HepG2 (cell line): ENCODE data around the gene LMOD1. TPM values are rescaled to one million over a fixed set of nuclear protein-coding genes. Genes with fewer than 3 reads are reported as not detected.

ENCODE experiments used
- ARID2 ChIP-seq: sonication (generic); formaldehyde crosslinking; IDR thresholded peaks from 2 replicates; pipeline ENCODE4 v1.8.1; 2022; ENCODE audit warnings: mild to moderate bottlenecking, missing genetic modification reagents, borderline replicate concordance
- ARID3A ChIP-seq: IDR thresholded peaks from 2 replicates; pipeline ENCODE4 v1.6.1; 2012; ENCODE audit warnings: low read depth, low read length, improper control_type of control experiment
- CEBPZ ChIP-seq: IDR thresholded peaks from 2 replicates; pipeline ENCODE4 v1.6.1; 2012; ENCODE audit warnings: low read length, improper control_type of control experiment
- CREB1 ChIP-seq, 2 experiments: fragments of 450-650 bp in 1 of 2; IDR thresholded peaks; 2 replicates each; pipeline ENCODE4 v1.6.1; 2016 to 2017; ENCODE audit warnings: control low read depth in 1 of 2, mild to moderate bottlenecking in 1 of 2, missing compliant biosample characterization in 1 of 2, missing genetic modification characterization in 1 of 2
- MBNL3 ChIP-seq: fragments of 250-450 bp; sonication (Bioruptor Pico); conservative IDR thresholded peaks from 2 replicates; pipeline ENCODE4 v1.8.0; 2022; ENCODE audit warnings: mild to moderate bottlenecking, inconsistent platforms
- NFATC3 ChIP-seq: sonication (generic); formaldehyde crosslinking; IDR thresholded peaks from 2 replicates; pipeline ENCODE4 v1.5.1; 2020; ENCODE audit warnings: mild to moderate bottlenecking, missing genetic modification reagents
- NFRKB ChIP-seq: fragments of 450-650 bp; IDR thresholded peaks from 2 replicates; pipeline ENCODE4 v1.6.1; 2017
- PAF1 ChIP-seq: IDR thresholded peaks from 2 replicates; pipeline ENCODE4 v1.6.1; 2016; ENCODE audit warnings: missing genetic modification reagents, missing compliant biosample characterization
- PBX3 ChIP-seq: sonication (generic); formaldehyde crosslinking; IDR thresholded peaks from 2 replicates; pipeline ENCODE4 v1.8.1; 2023; ENCODE audit warnings: missing genetic modification reagents, inconsistent platforms, borderline replicate concordance
- POLR2A ChIP-seq, 2 experiments: IDR thresholded peaks; 2 replicates each; pipeline ENCODE4 v1.6.1; 2011; ENCODE audit warnings: low read depth in 2 of 2, low read length in 2 of 2, mild to moderate bottlenecking in 1 of 2, moderate library complexity in 1 of 2; ENCODE audit not compliant: insufficient read depth in 1 of 2
- SMYD3 ChIP-seq: sonication (generic); formaldehyde crosslinking; IDR thresholded peaks from 2 replicates; pipeline ENCODE4 v1.8.1; 2023; ENCODE audit warnings: mild to moderate bottlenecking, missing genetic modification reagents
- ZBTB40 ChIP-seq, 2 experiments: fragments of 450-650 bp in 1 of 2; sonication (generic) in 1 of 2; formaldehyde crosslinking in 1 of 2; IDR thresholded peaks; 2 replicates each; pipeline versions ENCODE4 v1.6.1 to v1.8.0; 2016 to 2022; ENCODE audit warnings: antibody characterized with exemption in 1 of 2, mild to moderate bottlenecking in 1 of 2, missing genetic modification reagents in 1 of 2
- ZNF253 ChIP-seq: sonication (generic); formaldehyde crosslinking; IDR thresholded peaks from 2 replicates; pipeline ENCODE4 v1.8.0; 2022; ENCODE audit warnings: mild to moderate bottlenecking, missing genetic modification reagents, borderline replicate concordance
- polyA plus RNA-seq, 8 experiments: library from polyadenylated mRNA; depleted of rRNA in 3 of 8; stranded (reverse) in 7 of 8; unstranded in 1 of 8; fragments of >200 nt; fragmentation: Illumina TruSeq in 4 of 8; extraction: Trizol in 4 of 8; gene quantifications; 2 replicates each; pipeline versions ENCODE4 v1.2.1 to v1.2.3, GENCODE V29; 2011 to 2016; ENCODE audit warnings: low read depth in 4 of 8, missing spikeins in 1 of 8, mixed read lengths in 1 of 8; ENCODE audit not compliant: insufficient read depth in 1 of 8
- total RNA-seq, 5 experiments: library from RNA; depleted of rRNA; stranded (reverse); fragments of >200 nt; fragmentation: Illumina TruSeq; extraction: Trizol; gene quantifications; 2 replicates each; pipeline ENCODE4 v1.2.3, GENCODE V29; 2016; ENCODE audit warnings: low read depth in 1 of 5

Gene LMOD1
- total and polyA plus RNA-seq, 2 of the 13 experiments (the other 11 are each of a cell fraction or from before 2014, with no cell fraction given): not detected

GRCh38 chr1:201982623-201983379 lies 36.5 kb upstream of the LMOD1 start, which contains the start of gene RNPEP (continued):
- TF ChIP-seq ZBTB40 (IDR thresholded peaks at IDR 0.05) (no peak; the same call in 1 of the 2 replicates), ZBTB40 (CRISPR knock-in tag; IDR thresholded peaks at IDR 0.05) (peak; percentile 77), PAF1 (CRISPR knock-in tag) (no peak), ARID3A (no peak), CREB1 (IDR thresholded peaks at IDR 0.05) (no peak), CREB1 (CRISPR knock-in tag; IDR thresholded peaks at IDR 0.05) (no peak), CEBPZ (no peak), POLR2A (IDR thresholded peaks at IDR 0.05; ENCODE audit: insufficient read depth in 1 of 2, low read depth in 2 of 2, low read length in 2 of 2) (peak; percentile 78 to 86), ARID2 (CRISPR knock-in tag) (no peak; the same call in 1 of the 2 replicates), SMYD3 (CRISPR knock-in tag) (no peak), MBNL3 (CRISPR knock-in tag) (no peak), PBX3 (CRISPR knock-in tag) (no peak), ZNF253 (CRISPR knock-in tag) (no peak), NFRKB (no peak), NFATC3 (CRISPR knock-in tag) (no peak)
